Muscle of leg (tissue), 11 donors: ENCODE results near the gene ANO2. TPM values are rescaled to one million over a fixed set of nuclear protein-coding genes. Genes with fewer than 3 reads are reported as not detected.

ENCODE experiments used
- DNase-seq: peaks from one replicate; pipeline ENCODE4 v3.0.0; 2013
- H3K27ac ChIP-seq: one replicate; pipeline ENCODE4 v1.5.1; 2013; ENCODE audit warnings: mild to moderate bottlenecking, low read length, control low read depth
- H3K27me3 ChIP-seq: one replicate; pipeline ENCODE4 v1.6.1; 2013; ENCODE audit warnings: low read length; ENCODE audit not compliant: control insufficient read depth, insufficient read depth
- H3K36me3 ChIP-seq: one replicate; pipeline ENCODE4 v1.6.1; 2013; ENCODE audit warnings: low read length; ENCODE audit not compliant: control insufficient read depth, insufficient read depth
- H3K4me1 ChIP-seq: one replicate; pipeline ENCODE4 v1.6.1; 2013; ENCODE audit warnings: low read length; ENCODE audit not compliant: control insufficient read depth, insufficient read depth
- H3K4me3 ChIP-seq: one replicate; pipeline ENCODE4 v1.5.1; 2013; ENCODE audit warnings: low read length, control low read depth
- H3K9me3 ChIP-seq: replicated peaks from 2 replicates; pipeline ENCODE4 v1.6.1; 2013; ENCODE audit warnings: low read depth, low read length; ENCODE audit not compliant: control insufficient read depth
- whole genome bisulfite sequencing: methylation state at CpG from one replicate; pipeline ENCODE4 v1.1.5; 2013; ENCODE audit warnings: missing lambda C conversion rate; ENCODE audit not compliant: insufficient coverage; 5-methylcytosine and 5-hydroxymethylcytosine counted together
- polyA plus RNA-seq, 8 donors: library from polyadenylated mRNA; unstranded; fragments of 120-200 nt; gene quantifications; one replicate each; pipeline versions ENCODE4 v1.2.1 to v1.2.3, GENCODE V29; 2013; ENCODE audit warnings: inconsistent platforms in 1 of 8, low replicate concordance in 1 of 8; ENCODE audit not compliant: insufficient read length in 8 of 8, insufficient read depth in 1 of 8
- total RNA-seq: library from RNA; stranded (reverse); fragments of 120-200 nt; gene quantifications from one replicate; pipeline ENCODE4 v1.2.4, GENCODE V29; 2013

The ANO2 gene
- total and polyA plus RNA-seq, 9 donors = 2.5 to 5.9 (median 3.5) TPM

- H3K27ac ChIP-seq = no peak overlapping the region
- no peaks in the 10 kb centered on the region for H3K4me1 ChIP-seq
- no peak overlapping the region for H3K4me3 ChIP-seq
- DNase-seq = no peak
- no peaks in the 10 kb centered on the region for H3K9me3 ChIP-seq
- H3K27me3 ChIP-seq = no peaks in the 10 kb centered on the region
- WGBS = 96% methylated on average over 3 of the region's 5 CpGs
- no peaks in the 10 kb centered on the region for H3K36me3 ChIP-seq
These were observed 333.9 kb downstream of the ANO2 start for GRCh38 chr12:5611162-5611561.

- 26% methylated on average over 3 of the region's 4 CpGs for WGBS
- Histone ChIP-seq H3K4me3 (no peak overlapping the region), H3K27me3 (no peaks in the 10 kb centered on the region), H3K4me1 (no peaks in the 10 kb centered on the region), H3K9me3 (no peaks in the 10 kb centered on the region), H3K36me3 (no peaks in the 10 kb centered on the region), H3K27ac (no peak overlapping the region)
- DNase-seq = no peak
These were observed 345.7 kb downstream of the ANO2 start for GRCh38 chr12:5599378-5599777.

- H3K4me1 ChIP-seq = no peaks in the 10 kb centered on the region
- H3K4me3 ChIP-seq = no peak overlapping the region
- no peaks in the 10 kb centered on the region for H3K9me3 ChIP-seq
- H3K36me3 ChIP-seq = no peaks in the 10 kb centered on the region
- H3K27me3 ChIP-seq = no peaks in the 10 kb centered on the region
- no peak overlapping the region for H3K27ac ChIP-seq
- no peak for DNase-seq
These were observed 351.1 kb downstream of the ANO2 start for GRCh38 chr12:5593998-5594397.

- H3K4me3 ChIP-seq = no peak overlapping the region
- no peak for DNase-seq
- 83% methylated on average over 1 of the region's 1 CpG for WGBS
- no peak overlapping the region for H3K27ac ChIP-seq
- no peaks in the 10 kb centered on the region for H3K9me3 ChIP-seq
- H3K27me3 ChIP-seq = no peaks in the 10 kb centered on the region
- H3K36me3 ChIP-seq = no peaks in the 10 kb centered on the region
- H3K4me1 ChIP-seq = peaks cover 4% of the 10 kb centered on the region
These were observed 352.0 kb downstream of the ANO2 start for GRCh38 chr12:5593086-5593485.

GRCh38 chr12:5592310-5592709, 352.7 kb downstream of the ANO2 start:
- peak; percentile 9 for DNase-seq
- no peaks in the 10 kb centered on the region for H3K36me3 ChIP-seq
- WGBS = 76% methylated on average over 8 of the region's 8 CpGs
- no peaks in the 10 kb centered on the region for H3K27me3 ChIP-seq
- no peak overlapping the region for H3K27ac ChIP-seq
- H3K9me3 ChIP-seq = no peaks in the 10 kb centered on the region
- peaks cover 12% of the 10 kb centered on the region for H3K4me1 ChIP-seq
- no peak overlapping the region for H3K4me3 ChIP-seq

GRCh38 chr12:5590316-5590715, 354.7 kb downstream of the ANO2 start:
- no peak for DNase-seq
- Histone ChIP-seq H3K4me3 (no peak overlapping the region), H3K27ac (no peak overlapping the region), H3K36me3 (no peaks in the 10 kb centered on the region), H3K4me1 (peaks cover 13% of the 10 kb centered on the region), H3K27me3 (no peaks in the 10 kb centered on the region), H3K9me3 (no peaks in the 10 kb centered on the region)
- WGBS = 90% methylated on average over 6 of the region's 8 CpGs

- WGBS = 80% methylated on average over 1 of the region's 7 CpGs
- Histone ChIP-seq H3K4me3 (no peak overlapping the region), H3K27me3 (no peaks in the 10 kb centered on the region), H3K4me1 (peaks cover 13% of the 10 kb centered on the region), H3K27ac (no peak overlapping the region), H3K9me3 (no peaks in the 10 kb centered on the region), H3K36me3 (no peaks in the 10 kb centered on the region)
- no peak for DNase-seq
These were observed 356.0 kb downstream of the ANO2 start for GRCh38 chr12:5589054-5589453.

- WGBS = 82% methylated on average over 3 of the region's 6 CpGs
- no peak overlapping the region for H3K4me3 ChIP-seq
- no peaks in the 10 kb centered on the region for H3K9me3 ChIP-seq
- no peaks in the 10 kb centered on the region for H3K27me3 ChIP-seq
- H3K36me3 ChIP-seq = no peaks in the 10 kb centered on the region
- peaks cover 13% of the 10 kb centered on the region for H3K4me1 ChIP-seq
- no peak for DNase-seq
- H3K27ac ChIP-seq = no peak overlapping the region
These were observed 356.5 kb downstream of the ANO2 start for GRCh38 chr12:5588591-5588990.

- no peak for DNase-seq
- Histone ChIP-seq H3K9me3 (no peaks in the 10 kb centered on the region), H3K27ac (no peak overlapping the region)
These were observed 356.9 kb downstream of the ANO2 start for GRCh38 chr12:5588176-5588575.

GRCh38 chr12:5587711-5588121, 357.3 kb downstream of the ANO2 start:
- H3K27me3 ChIP-seq = no peaks in the 10 kb centered on the region
- no peaks in the 10 kb centered on the region for H3K9me3 ChIP-seq
- no peak for DNase-seq
- no peak overlapping the region for H3K27ac ChIP-seq
- WGBS = 4% methylated on average over 3 of the region's 5 CpGs
- peaks cover 15% of the 10 kb centered on the region for H3K4me1 ChIP-seq
- H3K36me3 ChIP-seq = no peaks in the 10 kb centered on the region
- H3K4me3 ChIP-seq = no peak overlapping the region

More at GRCh38 chr12:5588176-5588575, 356.9 kb downstream of the ANO2 start:
- H3K27me3 ChIP-seq = no peaks in the 10 kb centered on the region
- 90% methylated on average over 3 of the region's 7 CpGs for WGBS
- no peak overlapping the region for H3K4me3 ChIP-seq
- no peaks in the 10 kb centered on the region for H3K36me3 ChIP-seq
- peaks cover 13% of the 10 kb centered on the region for H3K4me1 ChIP-seq

- DNase-seq = no peak
- H3K27me3 ChIP-seq = no peaks in the 10 kb centered on the region
- no peaks in the 10 kb centered on the region for H3K36me3 ChIP-seq
- 83% methylated on average over 3 of the region's 4 CpGs for WGBS
- no peak overlapping the region for H3K4me3 ChIP-seq
- no peaks in the 10 kb centered on the region for H3K9me3 ChIP-seq
- H3K27ac ChIP-seq = peak overlapping the region; percentile 29
- H3K4me1 ChIP-seq = peaks cover 28% of the 10 kb centered on the region
These were observed 358.9 kb downstream of the ANO2 start for GRCh38 chr12:5586201-5586600.
